HCT116 (cell line): ENCODE measurements around the gene TAOK3. TPM values are rescaled to one million over a fixed set of nuclear protein-coding genes. Genes with fewer than 3 reads are reported as not detected.

Experiments
- ATAC-seq: fragments of 200-7000 bp; cut with Tn5 transposase; 2 replicates; pipeline ENCODE4 v1.9.1; 2020; ENCODE audit warnings: mild to moderate bottlenecking, moderate library complexity
- BruUV-seq: library from RNA; stranded (reverse); fragments of 400-500 nt; replicated peaks from 2 replicates; lab custom pipeline; 2021; lab: Mats Ljungman, UMichigan
- CTCF ChIA-PET: fragments of 300-600 bp; sonication (Branson Sonifier 250); formaldehyde crosslinking; loops from one replicate; lab custom pipeline; 2021; ENCODE audit warnings: antibody characterized with exemption; lab: Charles Lee
- POLR2A ChIA-PET: fragments of 300-600, 350-600 bp; sonication (Branson Sonifier 250); formaldehyde crosslinking; loops from one replicate; lab custom pipeline; 2021; ENCODE audit warnings: antibody characterized with exemption; lab: Charles Lee
- RAD21 ChIA-PET, 2 experiments: fragments of 300-600 bp; sonication (Branson Sonifier 250); formaldehyde crosslinking; loops; one replicate each; lab custom pipeline; 2023; ENCODE audit warnings: low total read pairs in 2 of 2; ENCODE audit not compliant: uncharacterized antibody in 2 of 2, unreplicated experiment in 2 of 2, low non-redundant PET in 1 of 2; lab: Charles Lee
- DNase-seq: peaks from one replicate; pipeline ENCODE4 v3.0.0-alpha.2; 2010; ENCODE audit warnings: low read depth, low spot score
- H2AFZ ChIP-seq: fragments of 200-600 bp; shearing (Covaris generic), sonication (generic); 2 replicates; pipeline ENCODE4 v1.6.1; 2017; ENCODE audit warnings: low read depth, mixed run types, mixed read lengths, antibody characterized with exemption, low read length; ENCODE audit not compliant: poor library complexity, severe bottlenecking
- H3K27ac ChIP-seq: 2 replicates; pipeline ENCODE4 v1.5.1; 2012; ENCODE audit warnings: low read depth, low read length
- H3K27me3 ChIP-seq: fragments of 200-600 bp; sonication (generic); 2 replicates; pipeline ENCODE4 v1.6.1; 2016; ENCODE audit warnings: mixed run types, low read length, mixed read lengths; ENCODE audit not compliant: insufficient read depth
- H3K36me3 ChIP-seq, 2 experiments: fragments of 200-500 bp in 1 of 2; fragments of 200-600 bp in 1 of 2; sonication (Bioruptor generic) in 1 of 2; sonication (generic) in 1 of 2; 2 replicates each; pipeline versions ENCODE4 v1.5.1 to v1.6.1; 2014 to 2016; ENCODE audit warnings: low read length in 2 of 2, inconsistent platforms in 1 of 2, mixed read lengths in 1 of 2, mixed run types in 1 of 2; ENCODE audit not compliant: insufficient read depth in 2 of 2, control insufficient read depth in 1 of 2
- H3K4me1 ChIP-seq, 2 experiments: fragments of 200-600 bp in 1 of 2; sonication (generic) in 1 of 2; 2 replicates each; pipeline versions ENCODE4 v1.5.1 to v1.6.1; 2012 to 2017; ENCODE audit warnings: low read length in 2 of 2, inconsistent platforms in 1 of 2, mild to moderate bottlenecking in 1 of 2, mixed read lengths in 1 of 2, mixed run types in 1 of 2, moderate library complexity in 1 of 2; ENCODE audit not compliant: insufficient read depth in 2 of 2, control insufficient read depth in 1 of 2
- H3K4me2 ChIP-seq: fragments of 200-600 bp; sonication (generic); 2 replicates; pipeline ENCODE4 v1.6.1; 2017; ENCODE audit warnings: mixed run types, low read length, mixed read lengths
- H3K4me3 ChIP-seq, 2 experiments: fragments of 200-600 bp in 1 of 2; sonication (generic) in 1 of 2; replicated peaks in 1 of 2; 2 replicates each; pipeline ENCODE4 v1.5.1; 2011 to 2016; ENCODE audit warnings: low read length in 2 of 2, control low read depth in 1 of 2, low read depth in 1 of 2, mild to moderate bottlenecking in 1 of 2, mixed read lengths in 1 of 2, mixed run types in 1 of 2
- H3K79me2 ChIP-seq: fragments of 200-600 bp; sonication (generic); 2 replicates; pipeline ENCODE4 v1.6.1; 2017; ENCODE audit warnings: mild to moderate bottlenecking, mixed run types, low read length, moderate library complexity, mixed read lengths; ENCODE audit not compliant: insufficient read depth
- H3K9ac ChIP-seq: fragments of 200-600 bp; sonication (generic); 2 replicates; pipeline ENCODE4 v1.6.1; 2016; ENCODE audit warnings: low read length, mixed read lengths
- H3K9me2 ChIP-seq: fragments of 200-600 bp; sonication (generic), shearing (Covaris generic); 2 replicates; pipeline ENCODE4 v1.6.1; 2017; ENCODE audit warnings: mixed run types, mild to moderate bottlenecking, moderate library complexity; ENCODE audit not compliant: insufficient read depth
- H3K9me3 ChIP-seq, 2 experiments: fragments of 200-500 bp in 1 of 2; fragments of 200-600 bp in 1 of 2; sonication (Bioruptor generic) in 1 of 2; sonication (generic) in 1 of 2; 2 replicates each; pipeline ENCODE4 v1.6.1; 2014 to 2017; ENCODE audit warnings: low read length in 2 of 2, mixed read lengths in 2 of 2, inconsistent platforms in 1 of 2, low read depth in 1 of 2, mild to moderate bottlenecking in 1 of 2, mixed run types in 1 of 2, moderate library complexity in 1 of 2; ENCODE audit not compliant: control insufficient read depth in 1 of 2, insufficient read depth in 1 of 2
- H4K20me1 ChIP-seq: fragments of 200-600 bp; sonication (generic), shearing (Covaris generic); 2 replicates; pipeline ENCODE4 v1.6.1; 2017; ENCODE audit warnings: mixed run types, mild to moderate bottlenecking, moderate library complexity; ENCODE audit not compliant: insufficient read depth
- ATF3 ChIP-seq: IDR thresholded peaks from 2 replicates; pipeline ENCODE4 v1.6.1; 2012
- CBX3 ChIP-seq: IDR thresholded peaks from 2 replicates; pipeline ENCODE4 v1.6.1; 2012; ENCODE audit warnings: low read depth
- CEBPB ChIP-seq: IDR thresholded peaks from 2 replicates; pipeline ENCODE4 v1.6.1; 2012; ENCODE audit warnings: low read depth
- CTCF ChIP-seq, 3 experiments: fragments of 200-600 bp in 1 of 3; sonication (generic) in 1 of 3; IDR thresholded peaks in 2 of 3; conservative IDR thresholded peaks in 1 of 3; 2 replicates each; pipeline ENCODE4 v1.5.1; 2012 to 2017; ENCODE audit warnings: low read depth in 2 of 3, low read length in 2 of 3, antibody characterized with exemption in 1 of 3, borderline replicate concordance in 1 of 3, control low read depth in 1 of 3, mild to moderate bottlenecking in 1 of 3, mixed read lengths in 1 of 3, mixed run types in 1 of 3, moderate library complexity in 1 of 3; ENCODE audit not compliant: insufficient read depth in 1 of 3
- EGR1 ChIP-seq: IDR thresholded peaks from 2 replicates; pipeline ENCODE4 v1.6.1; 2012; ENCODE audit warnings: low read depth
- EZH2 ChIP-seq: fragments of 200-600 bp; sonication (generic); IDR thresholded peaks from 2 replicates; pipeline ENCODE4 v1.6.1; 2017; ENCODE audit warnings: antibody characterized with exemption, mixed run types
- FOSL1 ChIP-seq: IDR thresholded peaks from 2 replicates; pipeline ENCODE4 v1.6.1; 2012; ENCODE audit warnings: low read depth
- JUND ChIP-seq: IDR thresholded peaks from 2 replicates; pipeline ENCODE4 v1.6.1; 2012
- RAD21 ChIP-seq: IDR thresholded peaks from 2 replicates; pipeline ENCODE4 v1.6.1; 2012; ENCODE audit warnings: low read depth, mild to moderate bottlenecking
- REST ChIP-seq: IDR thresholded peaks from 2 replicates; pipeline ENCODE4 v1.6.1; 2012; ENCODE audit warnings: low read depth
- SIN3A ChIP-seq: IDR thresholded peaks from 2 replicates; pipeline ENCODE4 v1.6.1; 2012; ENCODE audit warnings: low read depth
- SP1 ChIP-seq: IDR thresholded peaks from 2 replicates; pipeline ENCODE4 v1.6.1; 2012; ENCODE audit warnings: low read depth
- SRF ChIP-seq: IDR thresholded peaks from 2 replicates; pipeline ENCODE4 v1.6.1; 2012; ENCODE audit warnings: low read depth
- YY1 ChIP-seq: IDR thresholded peaks from 2 replicates; pipeline ENCODE4 v1.6.1; 2011; ENCODE audit warnings: low read length, low read depth, moderate library complexity, mild to moderate bottlenecking; ENCODE audit not compliant: insufficient replicate concordance; ENCODE audit errors: extremely low read depth
- ZFX ChIP-seq: fragments of 450-650 bp; IDR thresholded peaks from 2 replicates; pipeline ENCODE4 v1.6.1; 2017
- ZNF274 ChIP-seq: fragments of 200-500 bp; sonication (Bioruptor generic); IDR thresholded peaks from 2 replicates; pipeline ENCODE4 v1.6.1; 2014; ENCODE audit warnings: mild to moderate bottlenecking, low read depth, low read length, inconsistent platforms
- intact Hi-C: fragments of 100-400 bp; cut with micrococcal nuclease; formaldehyde crosslinking; loops from 2 replicates; pipeline ENCODE4 v1.10.0; 2022
- total RNA-seq: library from RNA; stranded (reverse); gene quantifications from one replicate; pipeline ENCODE4 v1.2.1, GENCODE V29; 2021; ENCODE audit not compliant: unreplicated experiment
- TF ChIP-seq, protein P1 (sequence below): IDR thresholded peaks from 2 replicates; pipeline ENCODE4 v1.6.1; 2011; ENCODE audit warnings: mild to moderate bottlenecking, low read length, moderate library complexity; ENCODE audit not compliant: insufficient replicate concordance; ENCODE audit errors: extremely low read depth

Gene TAOK3
- total RNA-seq, 1 experiment from 2014 or later = 10.5 TPM

DNA sequence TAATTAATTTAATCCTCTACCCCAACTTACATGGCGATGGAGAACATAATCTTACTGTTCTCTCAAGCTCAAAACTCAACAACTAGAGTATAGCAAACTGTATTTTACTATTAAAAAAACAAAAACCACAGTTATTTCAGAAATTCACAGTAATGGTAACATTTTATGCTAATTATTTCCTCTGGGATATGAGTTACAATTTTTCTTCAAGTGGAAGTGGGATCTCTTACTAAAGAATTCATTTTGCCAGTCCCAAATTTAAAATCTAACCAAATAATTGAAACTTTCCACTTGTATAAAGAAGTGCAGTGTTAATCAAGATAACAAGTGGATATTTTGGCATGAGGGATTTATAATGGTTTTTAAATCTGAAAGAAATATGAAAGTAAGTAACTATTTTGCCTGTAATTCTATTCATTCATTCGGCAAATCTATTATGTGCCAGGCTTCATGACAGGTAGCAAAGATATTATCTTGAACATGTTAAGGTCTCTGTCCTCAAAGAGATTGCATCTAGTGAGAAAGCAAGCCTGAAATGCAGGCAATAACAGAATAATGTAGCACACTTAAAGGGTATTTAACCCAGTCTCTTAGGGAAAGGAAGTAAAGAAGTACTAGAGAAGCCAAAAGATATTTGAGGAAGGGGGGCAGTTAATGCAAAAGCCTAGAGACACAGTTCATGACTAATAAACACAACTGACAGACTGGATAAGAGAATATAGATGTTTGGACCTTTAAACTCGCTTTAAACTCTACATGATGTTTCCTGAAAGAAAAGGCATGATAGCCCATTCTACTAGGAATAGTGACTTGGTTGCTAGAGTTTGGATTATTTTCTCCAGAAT, 44.0 kb downstream of the TAOK3 start:
- no peaks in the 10 kb centered on the region for H3K4me1 ChIP-seq
- H3K27ac ChIP-seq = no peak overlapping the region
- H3K9me3 ChIP-seq = no peaks in the 10 kb centered on the region
- no peaks in the 10 kb centered on the region for H3K27me3 ChIP-seq
- CTCF ChIA-PET = no interaction called here
- no peaks in the 10 kb centered on the region for H3K36me3 ChIP-seq
- H3K4me2 ChIP-seq = no peak overlapping the region
- no peaks in the 10 kb centered on the region; the same call in 1 of the 2 replicates for H3K9me2 ChIP-seq
- H3K4me3 ChIP-seq = no peak overlapping the region
- POLR2A ChIA-PET = no interaction called here
- no peak overlapping the region for H3K9ac ChIP-seq
- RAD21 ChIA-PET = no interaction called here
- no peak for DNase-seq
- ATAC-seq = no peak
- intact Hi-C loops = no loop called here
- H2AFZ ChIP-seq = no peak overlapping the region
- BruUV-seq = no TSS peak
- TF ChIP-seq SRF = no peak
- no peak for TF ChIP-seq SIN3A
- TF ChIP-seq RAD21 = no peak
- TF ChIP-seq CTCF (IDR thresholded peaks at IDR 0.05 in 2 of 3, conservative IDR thresholded peaks at IDR 0.05 in 1 of 3; ENCODE audit: borderline replicate concordance in 1 of 3, insufficient read depth in 1 of 3, low read depth in 2 of 3, low read length in 2 of 3) = no peak
- TF ChIP-seq, protein P1, sequence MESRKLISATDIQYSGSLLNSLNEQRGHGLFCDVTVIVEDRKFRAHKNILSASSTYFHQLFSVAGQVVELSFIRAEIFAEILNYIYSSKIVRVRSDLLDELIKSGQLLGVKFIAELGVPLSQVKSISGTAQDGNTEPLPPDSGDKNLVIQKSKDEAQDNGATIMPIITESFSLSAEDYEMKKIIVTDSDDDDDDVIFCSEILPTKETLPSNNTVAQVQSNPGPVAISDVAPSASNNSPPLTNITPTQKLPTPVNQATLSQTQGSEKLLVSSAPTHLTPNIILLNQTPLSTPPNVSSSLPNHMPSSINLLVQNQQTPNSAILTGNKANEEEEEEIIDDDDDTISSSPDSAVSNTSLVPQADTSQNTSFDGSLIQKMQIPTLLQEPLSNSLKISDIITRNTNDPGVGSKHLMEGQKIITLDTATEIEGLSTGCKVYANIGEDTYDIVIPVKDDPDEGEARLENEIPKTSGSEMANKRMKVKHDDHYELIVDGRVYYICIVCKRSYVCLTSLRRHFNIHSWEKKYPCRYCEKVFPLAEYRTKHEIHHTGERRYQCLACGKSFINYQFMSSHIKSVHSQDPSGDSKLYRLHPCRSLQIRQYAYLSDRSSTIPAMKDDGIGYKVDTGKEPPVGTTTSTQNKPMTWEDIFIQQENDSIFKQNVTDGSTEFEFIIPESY = no peak
- TF ChIP-seq CEBPB = no peak
- TF ChIP-seq CBX3 = no peak
- no peak for TF ChIP-seq ZFX
- TF ChIP-seq JUND = no peak
- TF ChIP-seq YY1 = no peak
- no peak for TF ChIP-seq ZNF274
- TF ChIP-seq REST = no peak
- no peak for TF ChIP-seq EZH2
- no peak for TF ChIP-seq ATF3
- no peak for TF ChIP-seq EGR1
- TF ChIP-seq FOSL1 = no peak
- no peak for TF ChIP-seq SP1
- H4K20me1 ChIP-seq = no peaks in the 10 kb centered on the region
- no peaks in the 10 kb centered on the region for H3K79me2 ChIP-seq
